T1000 (cell line): ENCODE data around the gene WFDC1.

Experiments used
- DNase-seq: peaks from one replicate; lab custom pipeline; 2025; ENCODE audit warnings: mixed read lengths; lab: John Stamatoyannopoulos, UW

The WFDC1 gene

GRCh38 chr16:84351630-84352029 is 57.0 kb downstream of the WFDC1 start:
- no peak for DNase-seq

GRCh38 chr16:84354306-84354705 is 59.6 kb downstream of the WFDC1 start:
- DNase-seq = no peak

- no peak for DNase-seq
These were observed 60.5 kb downstream of the WFDC1 start for GRCh38 chr16:84355149-84355548.

- no peak for DNase-seq
These were observed 61.5 kb downstream of the WFDC1 start for GRCh38 chr16:84356176-84356575.

- no peak for DNase-seq
These were observed 62.0 kb downstream of the WFDC1 start for GRCh38 chr16:84356591-84357116.

- DNase-seq = no peak
These were observed 62.5 kb downstream of the WFDC1 start for GRCh38 chr16:84357191-84357651.

GRCh38 chr16:84358601-84359295 is 64.1 kb downstream of the WFDC1 start:
- DNase-seq = no peak

- DNase-seq = no peak
These were observed 64.6 kb downstream of the WFDC1 start for GRCh38 chr16:84359326-84359725.

- DNase-seq = no peak
These were observed 65.5 kb downstream of the WFDC1 start for GRCh38 chr16:84360170-84360569.

- DNase-seq = no peak
These were observed 66.1 kb downstream of the WFDC1 start for GRCh38 chr16:84360748-84361147.

- no peak for DNase-seq
These were observed 66.9 kb downstream of the WFDC1 start for GRCh38 chr16:84361546-84361945.

- no peak for DNase-seq
These were observed 67.8 kb downstream of the WFDC1 start for GRCh38 chr16:84362471-84362941.

GRCh38 chr16:84366208-84366607 is 71.5 kb downstream of the WFDC1 start:
- DNase-seq = no peak

GRCh38 chr16:84367297-84367680 is 72.6 kb downstream of the WFDC1 start:
- DNase-seq = no peak

- DNase-seq = no peak
These were observed 73.2 kb downstream of the WFDC1 start for GRCh38 chr16:84367750-84368307.

GRCh38 chr16:84368308-84368996 is 73.8 kb downstream of the WFDC1 start, which contains the start of gene ATP2C2:
ATP2C2 (plus strand) TSS chr16:84368538; CDS start chr16:84368616, 78 bp downstream.
- no peak for DNase-seq

GRCh38 chr16:84369105-84369504 is 74.4 kb downstream of the WFDC1 start:
- no peak for DNase-seq

- no peak for DNase-seq
These were observed 75.4 kb downstream of the WFDC1 start for GRCh38 chr16:84369938-84370627.

GRCh38 chr16:84370723-84371552 is 76.3 kb downstream of the WFDC1 start:
- no peak for DNase-seq

GRCh38 chr16:84371553-84371865 is 76.8 kb downstream of the WFDC1 start:
- no peak for DNase-seq

- no peak for DNase-seq
These were observed 79.3 kb downstream of the WFDC1 start for GRCh38 chr16:84373907-84374489.
